22Rv1 (cell line): ENCODE data around the gene DCC.

Experiments
- CTCF ChIP-seq: fragments of 450-650 bp; IDR thresholded peaks from 2 replicates; pipeline ENCODE4 v1.5.1; 2017; ENCODE audit warnings: mild to moderate bottlenecking
- ZFX ChIP-seq: fragments of 450-650 bp; IDR thresholded peaks from 2 replicates; pipeline ENCODE4 v1.6.1; 2017; ENCODE audit warnings: antibody characterized with exemption, borderline replicate concordance

GRCh38 chr18:53531896-53532295, 1191.9 kb downstream of the DCC start:
- TF ChIP-seq CTCF (no peak), ZFX (no peak)
